Spleen (tissue), 7 donors: Measurements from ENCODE around the gene TTLL8.

Source experiments
- CTCF ChIP-seq, 11 experiments: fragments of 200-600 bp in 7 of 11; fragments of 450-650 bp in 4 of 11; sonication (generic) in 4 of 11; IDR thresholded peaks in 8 of 11; conservative IDR thresholded peaks in 3 of 11; 1 replicate in 7 of 11; 2 replicates in 4 of 11; pipeline versions ENCODE4 v1.4.0 to v1.8.0; 2016 to 2021; ENCODE audit warnings: antibody characterized with exemption in 11 of 11, inconsistent platforms in 4 of 11, mild to moderate bottlenecking in 1 of 11
- POLR2A ChIP-seq, 3 donors: fragments of 450-650 bp; IDR thresholded peaks; one replicate each; pipeline ENCODE4 v1.5.1; 2017; ENCODE audit warnings: antibody characterized with exemption in 3 of 3, mild to moderate bottlenecking in 1 of 3
- donor health status: DM: no; HTN: no; CAD: no; lungs with moderate emphysema.
- donor health status: DM: no; HTN: no; CAD: no.
- donor health status: DM: no; HTN: no; CAD: no.

- no peak for TF ChIP-seq POLR2A (IDR thresholded peaks at IDR 0.05)
- peak; percentile 86 to 96 (median 90) for TF ChIP-seq CTCF (IDR thresholded peaks at IDR 0.05 in 8 of 11, conservative IDR thresholded peaks at IDR 0.05 in 3 of 11)
Measured at GRCh38 chr22:50030297-50031188, 27.6 kb downstream of the TTLL8 start.
